Stimulated activated CD4-positive, alpha-beta T cell treated with anti-CD3 and anti-CD28 coated beads, Interleukin-4, amount 100 ng/mL, for 4 hours (primary cell): ENCODE results near the gene EDN2.

Source experiments
- DNase-seq, 2 experiments: peaks; one replicate each; pipeline ENCODE4 v3.0.0-alpha.2; 2020

EDN2 gene

GRCh38 chr1:41482001-41482765 is 2.3 kb downstream of the EDN2 start:
- DNase-seq = no peak

DNA sequence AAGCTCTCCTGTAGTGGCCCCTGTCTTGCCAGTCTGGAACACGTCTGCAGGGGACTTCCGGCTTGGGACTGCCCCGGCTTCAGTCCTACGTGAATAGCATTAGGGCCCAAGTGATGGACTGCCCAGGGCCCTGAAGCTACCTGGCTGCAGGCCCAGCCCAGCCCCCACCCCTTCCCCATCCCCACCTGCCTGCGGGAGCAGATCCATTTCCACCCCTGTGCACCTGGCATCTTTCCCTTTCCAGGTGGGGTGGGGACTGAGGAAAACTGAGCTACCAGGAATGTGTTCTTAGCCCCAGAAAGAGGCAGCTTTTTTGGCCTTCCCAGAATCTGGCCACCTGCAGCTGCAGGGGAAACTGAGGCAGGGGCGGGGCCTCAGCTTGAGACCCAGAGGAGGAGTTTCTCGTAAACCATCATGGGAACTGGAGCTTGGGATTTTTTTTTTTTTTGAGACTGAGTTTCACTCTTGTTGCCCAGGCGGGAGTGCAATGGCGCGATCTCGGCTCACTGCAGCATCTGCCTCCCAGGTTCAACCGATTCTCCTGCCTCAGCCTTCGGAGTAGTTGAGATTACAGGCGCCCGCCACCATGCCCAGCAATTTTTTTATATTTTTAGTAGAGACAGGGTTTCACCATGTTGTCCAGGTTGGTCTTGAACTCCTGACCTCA is 3.2 kb downstream of the EDN2 start:
- no peak for DNase-seq

- no peak for DNase-seq
Measured at GRCh38 chr1:41480204-41481108, 4.0 kb downstream of the EDN2 start.

DNA sequence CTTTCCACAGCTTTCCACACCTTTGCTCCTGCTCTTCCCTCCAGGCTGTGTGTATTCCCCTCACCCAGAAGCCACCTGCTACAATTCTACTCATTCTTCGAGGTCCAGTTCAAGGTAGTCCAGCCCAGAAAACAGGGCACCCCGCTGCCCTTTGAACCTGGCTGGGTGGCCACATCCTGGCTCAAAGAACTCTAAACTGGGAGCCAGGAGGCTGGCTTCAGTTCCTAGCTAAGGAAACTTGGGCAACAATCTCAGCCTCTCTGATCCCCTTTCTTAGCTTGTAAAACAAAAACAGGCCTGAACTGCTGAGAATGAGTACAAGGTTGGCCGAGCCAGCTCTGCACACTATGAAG is 4.7 kb downstream of the EDN2 start:
- no peak for DNase-seq

DNA sequence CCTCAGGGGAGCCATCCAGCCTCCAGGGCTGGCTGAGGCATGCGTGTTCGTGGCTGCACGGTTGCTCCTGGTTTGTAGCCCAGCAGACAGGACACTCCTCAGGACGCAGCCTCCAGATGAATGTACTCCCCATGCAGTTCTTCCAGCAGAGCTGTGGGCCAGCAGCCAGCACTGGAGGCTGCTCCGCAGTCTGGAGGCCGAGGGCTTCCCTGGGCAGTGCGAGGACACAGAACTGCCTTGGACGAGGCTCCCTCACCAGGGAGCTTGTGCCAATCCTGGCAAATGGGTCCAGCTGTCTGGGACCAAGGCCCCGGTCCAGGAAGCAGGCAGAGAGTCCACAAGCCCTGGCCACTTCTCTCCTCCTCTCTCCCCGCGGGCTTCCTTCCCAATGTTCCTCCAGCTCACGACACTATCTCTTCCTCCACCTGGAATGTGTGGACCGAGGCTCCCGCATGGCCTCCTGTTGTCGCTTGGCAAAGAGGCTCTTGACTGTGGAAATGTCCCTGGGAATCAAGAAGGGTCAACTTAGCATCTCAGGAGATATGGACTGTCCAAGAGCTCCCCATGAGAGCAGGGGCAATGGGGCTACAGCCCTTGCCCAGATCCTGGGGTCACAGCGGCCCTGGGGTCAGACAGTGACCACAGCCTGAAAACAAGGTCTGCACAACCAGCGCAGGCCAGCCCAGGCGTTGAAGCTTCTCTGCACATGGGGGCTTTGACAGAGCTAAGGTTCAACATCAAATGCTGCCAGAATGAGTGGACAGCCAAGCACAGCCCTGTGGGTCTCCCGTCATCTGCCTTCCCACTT is 5.3 kb downstream of the EDN2 start:
- DNase-seq = no peak

GRCh38 chr1:41478118-41478748 is 6.2 kb downstream of the EDN2 start:
- no peak for DNase-seq

- no peak for DNase-seq
Measured at GRCh38 chr1:41476807-41477361, 7.6 kb downstream of the EDN2 start.

GRCh38 chr1:41475859-41476567 is 8.5 kb downstream of the EDN2 start:
- no peak for DNase-seq

DNA sequence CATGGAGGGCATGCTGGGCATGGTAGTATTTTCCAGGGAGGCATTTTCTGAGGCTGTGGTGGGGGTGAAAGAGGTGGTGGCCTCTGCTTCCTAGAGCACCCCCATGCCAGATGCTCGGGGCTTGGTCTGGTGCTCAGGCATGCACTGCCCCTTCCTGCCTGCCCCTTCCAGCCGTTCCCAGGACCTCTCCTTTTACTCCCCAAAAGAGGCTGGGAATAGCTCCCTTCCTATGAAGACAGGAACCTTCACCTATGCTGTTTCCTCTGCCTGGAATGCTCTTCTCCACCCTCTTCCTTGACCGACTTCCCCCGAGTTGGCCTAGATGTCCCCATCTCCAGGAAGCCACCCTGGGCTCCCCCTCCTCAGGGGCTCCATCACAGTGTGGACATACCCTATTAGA is 9.1 kb downstream of the EDN2 start:
- DNase-seq = no peak

- no peak for DNase-seq
Measured at GRCh38 chr1:41474490-41475271, 9.8 kb downstream of the EDN2 start.

GRCh38 chr1:41473738-41474362 is 10.6 kb downstream of the EDN2 start:
- no peak for DNase-seq

DNA sequence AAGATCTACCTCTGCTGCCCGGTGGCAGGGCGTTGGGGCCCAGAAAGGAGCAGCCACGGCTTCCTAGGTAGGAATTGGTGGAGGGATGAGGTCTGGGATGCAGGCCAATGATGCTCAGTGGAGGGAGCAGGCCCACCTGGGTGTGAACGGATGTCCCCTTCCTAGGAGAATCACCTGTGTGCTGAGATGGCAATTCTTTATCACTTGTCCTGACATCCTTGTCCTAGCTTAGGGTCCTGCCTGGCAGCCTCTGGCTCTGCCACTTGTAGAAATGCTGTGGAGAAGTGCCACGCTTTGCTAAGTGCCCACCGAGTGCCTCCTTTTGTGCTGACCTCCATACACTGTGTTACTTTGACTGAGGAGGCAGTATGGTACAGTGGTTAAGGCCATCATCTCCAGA is 12.8 kb downstream of the EDN2 start:
- DNase-seq = no peak

GRCh38 chr1:41469706-41470105 is 14.8 kb downstream of the EDN2 start:
- DNase-seq = no peak

- no peak for DNase-seq
Measured at GRCh38 chr1:41468122-41468762, 16.2 kb downstream of the EDN2 start.

GRCh38 chr1:41467673-41468072 is 16.8 kb downstream of the EDN2 start:
- DNase-seq = no peak

DNA sequence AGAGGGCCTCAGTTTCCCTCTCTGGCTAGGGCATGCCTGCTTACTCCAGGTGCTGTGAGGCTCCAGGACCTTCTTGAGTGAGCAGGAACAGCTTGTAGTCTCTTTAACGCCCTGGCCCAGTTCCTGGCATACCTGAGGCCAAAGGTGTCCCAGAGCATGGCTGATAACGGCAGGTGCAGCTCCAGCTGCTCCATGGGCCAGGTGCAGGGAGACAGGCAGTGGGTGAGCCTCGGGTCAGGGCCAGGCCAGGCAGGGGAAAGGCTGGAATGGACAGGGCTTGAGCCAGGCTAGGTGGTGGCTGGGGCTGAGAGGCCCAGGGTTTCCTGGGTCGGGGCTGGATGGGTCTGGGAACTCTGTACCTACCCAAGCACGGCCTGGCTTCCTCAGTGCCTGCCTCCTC is 18.3 kb downstream of the EDN2 start:
- no peak for DNase-seq

DNA sequence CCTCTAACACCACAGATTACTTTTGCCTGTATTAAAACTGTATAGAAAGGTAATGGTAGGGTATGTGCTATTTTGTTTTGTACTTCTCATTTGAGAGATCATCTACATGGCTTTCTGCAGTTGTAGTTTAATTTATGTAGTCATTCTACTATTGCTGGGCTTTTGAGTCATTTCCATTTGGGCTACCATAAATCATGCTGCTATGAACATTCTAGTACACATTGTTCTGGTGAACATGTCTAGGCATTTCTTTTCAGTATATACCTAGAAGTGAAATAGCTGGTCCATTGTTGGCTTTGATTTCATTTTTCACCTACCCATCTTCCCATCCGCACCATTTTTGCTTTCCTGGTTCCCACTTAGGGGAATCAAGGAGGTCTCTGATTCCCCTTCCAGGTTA is 18.7 kb downstream of the EDN2 start:
- no peak for DNase-seq

DNA sequence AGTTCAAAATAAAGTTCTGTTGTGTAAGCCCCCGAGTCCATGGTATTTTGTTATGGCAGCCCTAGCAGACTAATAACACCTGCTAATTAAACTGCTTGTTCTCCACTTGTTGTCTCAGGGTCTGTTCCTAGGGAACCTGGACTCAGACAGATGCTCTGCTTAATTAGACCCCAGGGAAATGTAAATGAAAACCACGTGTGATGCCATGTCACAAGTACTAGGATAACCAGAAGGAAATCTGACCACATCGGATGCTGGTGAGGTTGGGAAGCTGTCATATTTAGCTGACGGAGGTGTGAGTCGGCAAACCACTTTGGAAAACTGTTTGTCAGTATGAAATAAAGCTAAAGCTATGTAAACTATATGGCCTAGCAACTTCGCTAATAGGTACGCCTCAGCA is 19.6 kb downstream of the EDN2 start:
- no peak for DNase-seq

- no peak for DNase-seq
Measured at GRCh38 chr1:41463516-41463915, 21.0 kb downstream of the EDN2 start.

DNA sequence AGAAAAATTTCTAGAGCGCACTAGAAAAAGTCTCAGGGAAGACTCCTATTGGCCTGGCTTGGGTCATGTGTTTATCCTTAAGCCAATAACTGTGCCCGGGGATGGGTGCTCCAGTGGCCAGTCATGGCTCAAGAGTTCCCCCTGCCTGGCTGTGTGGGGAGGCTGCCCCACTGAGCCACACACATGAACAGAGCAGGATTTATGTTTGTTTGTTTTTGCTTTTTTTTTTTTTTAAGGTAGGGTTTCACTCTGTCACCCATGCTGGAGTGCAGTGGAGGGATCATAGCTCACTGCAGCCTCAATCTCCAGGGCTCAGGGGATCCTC is 21.8 kb downstream of the EDN2 start:
- no peak for DNase-seq
